WTC11 (cell line): Measurements from ENCODE around the gene MX1. TPM values are rescaled to one million over a fixed set of nuclear protein-coding genes. Genes with fewer than 3 reads are reported as not detected.

Experiments used
- ATAC-seq: fragments of 200-7000 bp; cut with Tn5 transposase; 2 replicates; pipeline ENCODE4 v1.10.0; 2021; ENCODE audit warnings: mild to moderate bottlenecking, moderate library complexity
- CTCF ChIA-PET: fragments of 300-600 bp; sonication (Branson Sonifier 250); formaldehyde crosslinking; loops from one replicate; lab custom pipeline; 2021; ENCODE audit warnings: antibody characterized with exemption; lab: Charles Lee
- POLR2A ChIA-PET: fragments of 350-600 bp; sonication (Branson Sonifier 250); formaldehyde crosslinking; loops from one replicate; lab custom pipeline; 2021; ENCODE audit warnings: antibody characterized with exemption; lab: Charles Lee
- DNase-seq: peaks from one replicate; pipeline ENCODE4 v3.0.0; 2021; ENCODE audit warnings: low spot score
- H3K27ac Mint-ChIP-seq: 2 replicates; pipeline ENCODE4 v1.8.0; 2021; ENCODE audit warnings: mixed read lengths
- H3K27me3 Mint-ChIP-seq: 2 replicates; pipeline ENCODE4 v1.8.0; 2021; ENCODE audit warnings: low read depth, mild to moderate bottlenecking, moderate library complexity, mixed read lengths
- H3K36me3 Mint-ChIP-seq: 2 replicates; pipeline ENCODE4 v1.8.0; 2021; ENCODE audit warnings: mixed read lengths
- H3K4me1 Mint-ChIP-seq: 2 replicates; pipeline ENCODE4 v1.8.0; 2022; ENCODE audit warnings: mixed read lengths
- H3K4me3 Mint-ChIP-seq: 2 replicates; pipeline ENCODE4 v1.8.0; 2021; ENCODE audit warnings: mild to moderate bottlenecking, moderate library complexity, mixed read lengths
- H3K9me3 Mint-ChIP-seq: 2 replicates; pipeline ENCODE4 v1.8.0; 2021; ENCODE audit warnings: mixed read lengths
- ATF2 ChIP-seq: sonication (generic); formaldehyde crosslinking; IDR thresholded peaks from 2 replicates; pipeline ENCODE4 v1.8.1; 2022; ENCODE audit warnings: low read depth, missing genetic modification reagents, borderline replicate concordance
- CBFB ChIP-seq: sonication (generic); formaldehyde crosslinking; IDR thresholded peaks from 2 replicates; pipeline ENCODE4 v1.8.1; 2022; ENCODE audit warnings: mild to moderate bottlenecking, low read depth, missing genetic modification reagents
- EMX1 ChIP-seq: fragments of 250-450 bp; sonication (Bioruptor Pico); IDR thresholded peaks from 2 replicates; pipeline ENCODE4 v1.8.0; 2021; ENCODE audit warnings: mild to moderate bottlenecking
- GRHL2 ChIP-seq: fragments of 250-450 bp; sonication (Bioruptor Pico); IDR thresholded peaks from 2 replicates; pipeline ENCODE4 v1.8.0; 2022; ENCODE audit warnings: mild to moderate bottlenecking, moderate library complexity; ENCODE audit not compliant: insufficient replicate concordance, severe bottlenecking
- GTF2I ChIP-seq: fragments of 250-450 bp; sonication (Bioruptor Pico); conservative IDR thresholded peaks from 2 replicates; pipeline ENCODE4 v1.4.0; 2021; ENCODE audit warnings: mild to moderate bottlenecking
- HMGA2 ChIP-seq: fragments of 250-450 bp; sonication (Bioruptor Pico); IDR thresholded peaks from 2 replicates; pipeline ENCODE4 v1.4.0; 2021; ENCODE audit warnings: mild to moderate bottlenecking, moderate library complexity
- JUN ChIP-seq: sonication (generic); formaldehyde crosslinking; IDR thresholded peaks from 2 replicates; pipeline ENCODE4 v1.8.0; 2023; ENCODE audit warnings: mild to moderate bottlenecking, missing genetic modification reagents
- KAT7 ChIP-seq: sonication (generic); formaldehyde crosslinking; IDR thresholded peaks from 2 replicates; pipeline ENCODE4 v1.8.1; 2023; ENCODE audit warnings: missing genetic modification reagents, mild to moderate bottlenecking, borderline replicate concordance
- NFE2L1 ChIP-seq: sonication (generic); formaldehyde crosslinking; IDR thresholded peaks from 2 replicates; pipeline ENCODE4 v1.8.1; 2023; ENCODE audit warnings: missing genetic modification reagents
- PRDM15 ChIP-seq: sonication (generic); formaldehyde crosslinking; IDR thresholded peaks from 2 replicates; pipeline ENCODE4 v1.8.0; 2022; ENCODE audit warnings: missing genetic modification reagents
- SMAD3 ChIP-seq: sonication (generic); formaldehyde crosslinking; IDR thresholded peaks from 2 replicates; pipeline ENCODE4 v1.8.0; 2022; ENCODE audit warnings: missing genetic modification reagents, mild to moderate bottlenecking, borderline replicate concordance
- USF1 ChIP-seq: sonication (generic); formaldehyde crosslinking; IDR thresholded peaks from 2 replicates; pipeline ENCODE4 v1.8.0; 2022; ENCODE audit warnings: mild to moderate bottlenecking, missing genetic modification reagents
- USF2 ChIP-seq: sonication (generic); formaldehyde crosslinking; IDR thresholded peaks from 2 replicates; pipeline ENCODE4 v1.8.1; 2023; ENCODE audit warnings: mild to moderate bottlenecking, missing genetic modification reagents, moderate library complexity
- ZNF121 ChIP-seq: sonication (generic); formaldehyde crosslinking; IDR thresholded peaks from 2 replicates; pipeline ENCODE4 v1.8.0; 2023; ENCODE audit warnings: missing genetic modification reagents
- ZNF263 ChIP-seq: sonication (generic); formaldehyde crosslinking; IDR thresholded peaks from 2 replicates; pipeline ENCODE4 v1.8.1; 2022; ENCODE audit warnings: low read depth, mild to moderate bottlenecking, moderate library complexity, missing genetic modification reagents
- ZNF425 ChIP-seq: fragments of 250-450 bp; sonication (Bioruptor Pico); conservative IDR thresholded peaks from 2 replicates; pipeline ENCODE4 v1.9.0; 2021; ENCODE audit warnings: mild to moderate bottlenecking
- total RNA-seq: library from RNA; stranded (reverse); gene quantifications from 3 replicates; pipeline ENCODE4 v1.2.3, GENCODE V29; 2021
- TF ChIP-seq, protein P1 (sequence below): sonication (generic); formaldehyde crosslinking; IDR thresholded peaks from 2 replicates; pipeline ENCODE4 v1.8.0; 2022; ENCODE audit warnings: mild to moderate bottlenecking, missing genetic modification reagents
- TF ChIP-seq, protein P2 (sequence below): fragments of 250-450 bp; sonication (Bioruptor Pico); IDR thresholded peaks from 2 replicates; pipeline ENCODE4 v2.1.2; 2022; ENCODE audit warnings: mild to moderate bottlenecking, moderate library complexity

Gene MX1
- total RNA-seq, 1 experiment from 2014 or later: 3.6 TPM

DNA sequence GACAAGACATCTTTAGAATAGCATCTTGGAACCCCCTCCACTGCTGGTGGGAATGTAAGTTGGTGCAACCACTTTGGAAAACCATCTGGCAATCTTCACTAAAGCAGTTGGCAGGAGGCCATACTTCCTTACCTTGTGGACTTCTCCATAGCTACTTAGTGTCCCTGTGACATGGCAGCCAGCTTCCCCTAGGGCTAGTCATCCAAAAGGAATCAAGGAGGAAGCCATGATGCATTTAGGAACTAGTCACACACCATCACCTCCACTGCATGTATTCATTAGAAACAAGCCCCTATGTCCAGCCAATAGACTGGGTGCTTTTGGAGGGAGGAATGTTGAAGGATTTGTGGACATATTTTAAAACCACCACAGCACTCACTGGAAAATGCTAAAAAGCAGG is 44.3 kb upstream of the MX1 start:
- TF ChIP-seq, protein P1, sequence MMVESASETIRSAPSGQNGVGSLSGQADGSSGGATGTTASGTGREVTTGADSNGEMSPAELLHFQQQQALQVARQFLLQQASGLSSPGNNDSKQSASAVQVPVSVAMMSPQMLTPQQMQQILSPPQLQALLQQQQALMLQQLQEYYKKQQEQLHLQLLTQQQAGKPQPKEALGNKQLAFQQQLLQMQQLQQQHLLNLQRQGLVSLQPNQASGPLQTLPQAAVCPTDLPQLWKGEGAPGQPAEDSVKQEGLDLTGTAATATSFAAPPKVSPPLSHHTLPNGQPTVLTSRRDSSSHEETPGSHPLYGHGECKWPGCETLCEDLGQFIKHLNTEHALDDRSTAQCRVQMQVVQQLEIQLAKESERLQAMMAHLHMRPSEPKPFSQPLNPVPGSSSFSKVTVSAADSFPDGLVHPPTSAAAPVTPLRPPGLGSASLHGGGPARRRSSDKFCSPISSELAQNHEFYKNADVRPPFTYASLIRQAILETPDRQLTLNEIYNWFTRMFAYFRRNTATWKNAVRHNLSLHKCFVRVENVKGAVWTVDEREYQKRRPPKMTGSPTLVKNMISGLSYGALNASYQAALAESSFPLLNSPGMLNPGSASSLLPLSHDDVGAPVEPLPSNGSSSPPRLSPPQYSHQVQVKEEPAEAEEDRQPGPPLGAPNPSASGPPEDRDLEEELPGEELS (CRISPR knock-in tag): no peak
- TF ChIP-seq KAT7: no peak
- TF ChIP-seq PRDM15 (CRISPR knock-in tag): no peak
- no peak for TF ChIP-seq ZNF263 (CRISPR knock-in tag)
- TF ChIP-seq USF2: no peak
- no peak for TF ChIP-seq JUN
- no peak for TF ChIP-seq GTF2I (CRISPR knock-in tag)
- no peak for TF ChIP-seq CBFB (CRISPR knock-in tag)
- no peak for TF ChIP-seq ATF2 (CRISPR knock-in tag)
- TF ChIP-seq, protein P2, sequence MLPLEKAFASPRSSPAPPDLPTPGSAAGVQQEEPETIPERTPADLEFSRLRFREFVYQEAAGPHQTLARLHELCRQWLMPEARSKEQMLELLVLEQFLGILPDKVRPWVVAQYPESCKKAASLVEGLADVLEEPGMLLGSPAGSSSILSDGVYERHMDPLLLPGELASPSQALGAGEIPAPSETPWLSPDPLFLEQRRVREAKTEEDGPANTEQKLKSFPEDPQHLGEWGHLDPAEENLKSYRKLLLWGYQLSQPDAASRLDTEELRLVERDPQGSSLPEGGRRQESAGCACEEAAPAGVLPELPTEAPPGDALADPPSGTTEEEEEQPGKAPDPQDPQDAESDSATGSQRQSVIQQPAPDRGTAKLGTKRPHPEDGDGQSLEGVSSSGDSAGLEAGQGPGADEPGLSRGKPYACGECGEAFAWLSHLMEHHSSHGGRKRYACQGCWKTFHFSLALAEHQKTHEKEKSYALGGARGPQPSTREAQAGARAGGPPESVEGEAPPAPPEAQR (CRISPR knock-in tag): no peak
- TF ChIP-seq EMX1: no peak
- TF ChIP-seq HMGA2 (CRISPR knock-in tag): no peak
- no peak for TF ChIP-seq USF1 (CRISPR knock-in tag)
- TF ChIP-seq SMAD3 (CRISPR knock-in tag): no peak
- Mint-ChIP-seq H3K4me1 (peaks cover 7% of the 10 kb centered on the region), H3K27ac (no peak overlapping the region), H3K27me3 (peaks cover 3% of the 10 kb centered on the region; the same call in 1 of the 2 replicates), H3K9me3 (peaks cover 20% of the 10 kb centered on the region), H3K36me3 (peaks cover 6% of the 10 kb centered on the region), H3K4me3 (no peak overlapping the region)
- ChIA-PET CTCF (no interaction called here), POLR2A (no interaction called here)
- ATAC-seq (no peak), DNase-seq (no peak)

- ChIA-PET POLR2A (no interaction called here), CTCF (no interaction called here)
- no peaks in the 10 kb centered on the region; the same call in 1 of the 2 replicates for H3K4me1 Mint-ChIP-seq
- ATAC-seq (no peak), DNase-seq (no peak)
- H3K27ac Mint-ChIP-seq: no peak overlapping the region
- H3K4me3 Mint-ChIP-seq: no peak overlapping the region
- H3K36me3 Mint-ChIP-seq: no peaks in the 10 kb centered on the region
- H3K9me3 Mint-ChIP-seq: peaks cover 20% of the 10 kb centered on the region
- peaks cover 3% of the 10 kb centered on the region; the same call in 1 of the 2 replicates for H3K27me3 Mint-ChIP-seq
- TF ChIP-seq PRDM15 (CRISPR knock-in tag) (no peak), NFE2L1 (CRISPR knock-in tag) (no peak), ZNF121 (CRISPR knock-in tag) (no peak), GRHL2 (CRISPR knock-in tag) (no peak), EMX1 (no peak), ZNF425 (no peak)
Measured at GRCh38 chr21:41387042-41387819, 38.8 kb upstream of the MX1 start.
